ENCODE results near the gene CCND2. TPM values are rescaled to one million over a fixed set of nuclear protein-coding genes. Genes with fewer than 3 reads are reported as not detected.
A peak's percentile ranks its signal among the peaks of the same experiment; 100 is the strongest.

The CCND2 gene
- total and polyA plus RNA-seq, 2 experiments from 2014 or later: 157 to 250 TPM

DNA sequence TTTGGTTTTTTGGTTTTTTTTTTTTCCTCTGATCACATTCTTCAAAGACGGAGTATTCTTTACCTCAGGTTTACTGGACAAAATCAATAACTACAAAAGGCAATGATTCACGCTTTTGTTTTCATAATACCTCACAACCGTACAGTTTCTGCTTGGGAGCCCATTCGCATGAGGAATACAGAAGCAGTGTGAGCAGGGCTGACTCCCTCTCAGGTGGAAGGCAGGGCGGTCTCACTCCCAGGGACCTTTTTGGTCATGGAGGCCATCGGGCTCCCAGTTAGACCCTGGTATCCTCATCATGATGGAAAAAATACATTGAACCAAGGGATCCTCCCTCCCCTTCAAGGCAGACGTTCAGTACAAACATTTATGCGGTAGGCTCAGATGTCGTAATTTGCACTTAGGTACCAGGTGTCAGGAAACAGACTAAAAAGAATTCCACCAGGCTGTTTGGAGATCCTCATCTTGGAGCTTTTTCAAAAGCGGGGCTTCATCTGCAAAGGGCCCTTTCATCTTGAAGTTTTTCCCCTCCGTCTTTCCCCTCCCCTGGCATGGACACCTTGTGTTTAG, 28.5 kb downstream of the CCND2 start:
- TF ChIP-seq, protein P1, sequence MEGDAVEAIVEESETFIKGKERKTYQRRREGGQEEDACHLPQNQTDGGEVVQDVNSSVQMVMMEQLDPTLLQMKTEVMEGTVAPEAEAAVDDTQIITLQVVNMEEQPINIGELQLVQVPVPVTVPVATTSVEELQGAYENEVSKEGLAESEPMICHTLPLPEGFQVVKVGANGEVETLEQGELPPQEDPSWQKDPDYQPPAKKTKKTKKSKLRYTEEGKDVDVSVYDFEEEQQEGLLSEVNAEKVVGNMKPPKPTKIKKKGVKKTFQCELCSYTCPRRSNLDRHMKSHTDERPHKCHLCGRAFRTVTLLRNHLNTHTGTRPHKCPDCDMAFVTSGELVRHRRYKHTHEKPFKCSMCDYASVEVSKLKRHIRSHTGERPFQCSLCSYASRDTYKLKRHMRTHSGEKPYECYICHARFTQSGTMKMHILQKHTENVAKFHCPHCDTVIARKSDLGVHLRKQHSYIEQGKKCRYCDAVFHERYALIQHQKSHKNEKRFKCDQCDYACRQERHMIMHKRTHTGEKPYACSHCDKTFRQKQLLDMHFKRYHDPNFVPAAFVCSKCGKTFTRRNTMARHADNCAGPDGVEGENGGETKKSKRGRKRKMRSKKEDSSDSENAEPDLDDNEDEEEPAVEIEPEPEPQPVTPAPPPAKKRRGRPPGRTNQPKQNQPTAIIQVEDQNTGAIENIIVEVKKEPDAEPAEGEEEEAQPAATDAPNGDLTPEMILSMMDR (IDR thresholded peaks at IDR 0.05; ENCODE audit: poor library complexity): no peak
- TF ChIP-seq EZH2phosphoT487 (IDR thresholded peaks at IDR 0.05; ENCODE audit: low read depth, severe bottlenecking, unreplicated experiment): no peak
- TF ChIP-seq EZH2 (IDR thresholded peaks at IDR 0.05; ENCODE audit: borderline replicate concordance): no peak
- Histone ChIP-seq H3K4me3 (no peak overlapping the region), H3K9me3 (ENCODE audit: low read depth) (no peaks in the 10 kb centered on the region), H3K36me3 (replicated peaks; ENCODE audit: insufficient read depth, low read depth) (no peaks in the 10 kb centered on the region), H3K27me3 (no peaks in the 10 kb centered on the region), H3K4me2 (peak overlapping the region; percentile 44), H3K4me1 (ENCODE audit: insufficient read depth) (peaks cover 9% of the 10 kb centered on the region), H3K9me2 (replicated peaks; ENCODE audit: insufficient read depth) (no peaks in the 10 kb centered on the region), H4K20me1 (ENCODE audit: insufficient read depth, poor library complexity, severe bottlenecking) (peaks cover 50% of the 10 kb centered on the region), H3K79me2 (peaks cover 13% of the 10 kb centered on the region), H3K27ac (peak overlapping the region; percentile 47), H2AFZ (no peak overlapping the region)
- 94% methylated on average over 11 of the region's 11 CpGs for WGBS (ENCODE audit: low lambda C conversion rate, missing lambda C conversion rate)
- DNase-seq (ENCODE audit: low spot score): no peak

DNA sequence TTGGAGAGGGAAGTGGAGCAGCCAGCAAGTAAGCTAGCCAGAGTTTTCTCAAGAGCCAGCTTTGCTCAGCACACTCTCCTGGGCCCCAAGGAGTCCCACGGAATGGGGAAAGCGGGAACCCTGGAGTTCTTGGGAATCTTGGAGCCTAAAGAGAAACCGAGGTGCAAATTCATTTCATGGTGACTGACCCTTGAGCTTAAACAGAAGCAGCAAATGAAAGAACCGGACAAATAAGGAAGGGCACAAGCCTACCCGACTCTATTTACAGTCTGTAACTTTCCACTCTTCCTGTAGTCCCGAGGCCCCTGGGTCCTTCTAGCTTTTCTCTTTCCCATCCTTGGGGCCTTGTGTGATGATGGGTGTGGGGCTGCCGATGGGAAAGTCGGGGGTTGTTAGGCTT, 29.3 kb downstream of the CCND2 start:
- WGBS (ENCODE audit: low lambda C conversion rate, missing lambda C conversion rate): 78% methylated on average over 8 of the region's 8 CpGs
- H4K20me1 ChIP-seq (ENCODE audit: insufficient read depth, poor library complexity, severe bottlenecking): peaks cover 42% of the 10 kb centered on the region

DNA sequence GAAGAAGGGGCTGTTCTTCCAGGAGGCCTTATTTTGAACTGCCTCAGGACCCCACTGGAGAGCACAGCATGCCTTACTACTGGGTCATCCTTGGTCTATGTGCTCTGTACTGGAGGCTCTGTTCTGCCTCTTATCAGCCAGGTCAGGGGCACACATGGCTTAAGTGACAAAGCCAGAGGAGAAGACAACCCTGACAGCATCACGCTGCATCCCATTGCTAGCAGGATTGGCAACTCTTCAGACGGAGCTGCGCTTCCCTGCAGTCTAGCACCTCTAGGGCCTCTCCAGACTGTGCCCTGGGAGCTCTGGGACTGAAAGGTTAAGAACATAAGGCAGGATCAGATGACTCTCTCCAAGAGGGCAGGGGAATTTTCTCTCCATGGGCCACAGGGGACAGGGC, 30.2 kb downstream of the CCND2 start:
- Histone ChIP-seq H3K9me3 (ENCODE audit: low read depth) (no peaks in the 10 kb centered on the region), H3K27ac (peak overlapping the region; percentile 47), H3K4me1 (ENCODE audit: insufficient read depth) (peaks cover 21% of the 10 kb centered on the region), H3K9me2 (replicated peaks; ENCODE audit: insufficient read depth) (no peaks in the 10 kb centered on the region), H2AFZ (no peak overlapping the region), H3K36me3 (replicated peaks; ENCODE audit: insufficient read depth, low read depth) (no peaks in the 10 kb centered on the region), H3K79me2 (peaks cover 5% of the 10 kb centered on the region), H3K27me3 (no peaks in the 10 kb centered on the region), H3K4me2 (no peak overlapping the region), H3K4me3 (no peak overlapping the region), H4K20me1 (ENCODE audit: insufficient read depth, poor library complexity, severe bottlenecking) (peaks cover 33% of the 10 kb centered on the region)
- TF ChIP-seq EZH2 (IDR thresholded peaks at IDR 0.05; ENCODE audit: borderline replicate concordance) (no peak), EZH2phosphoT487 (IDR thresholded peaks at IDR 0.05; ENCODE audit: low read depth, severe bottlenecking, unreplicated experiment) (no peak)
- TF ChIP-seq, protein P1 (IDR thresholded peaks at IDR 0.05; ENCODE audit: poor library complexity): no peak
- no peak for DNase-seq (ENCODE audit: low spot score)
- 87% methylated on average over 3 of the region's 3 CpGs for WGBS (ENCODE audit: low lambda C conversion rate, missing lambda C conversion rate)

More for the DNA sequence above, 29.3 kb downstream of the CCND2 start:
- Histone ChIP-seq H3K4me2 (peak overlapping the region; percentile 44), H3K4me1 (ENCODE audit: insufficient read depth) (peaks cover 15% of the 10 kb centered on the region), H3K79me2 (peaks cover 11% of the 10 kb centered on the region), H3K9me3 (ENCODE audit: low read depth) (no peaks in the 10 kb centered on the region), H3K27me3 (no peaks in the 10 kb centered on the region), H3K4me3 (no peak overlapping the region), H2AFZ (no peak overlapping the region), H3K27ac (peak overlapping the region; percentile 47), H3K36me3 (replicated peaks; ENCODE audit: insufficient read depth, low read depth) (no peaks in the 10 kb centered on the region), H3K9me2 (replicated peaks; ENCODE audit: insufficient read depth) (no peaks in the 10 kb centered on the region)
- DNase-seq (ENCODE audit: low spot score): no peak
- no peak for TF ChIP-seq EZH2phosphoT487 (IDR thresholded peaks at IDR 0.05; ENCODE audit: low read depth, severe bottlenecking, unreplicated experiment)
- TF ChIP-seq, protein P1 (IDR thresholded peaks at IDR 0.05; ENCODE audit: poor library complexity): no peak
- no peak for TF ChIP-seq EZH2 (IDR thresholded peaks at IDR 0.05; ENCODE audit: borderline replicate concordance)

Measured in hepatocyte (in vitro differentiated cells).